ENCODE data around the gene PROCA1. TPM values are rescaled to one million over a fixed set of nuclear protein-coding genes. Genes with fewer than 3 reads are reported as not detected.

The PROCA1 gene
- total and polyA plus RNA-seq, 7 donors: 0.54 to 2.3 (median 1.1) TPM; not detected in 1

DNA sequence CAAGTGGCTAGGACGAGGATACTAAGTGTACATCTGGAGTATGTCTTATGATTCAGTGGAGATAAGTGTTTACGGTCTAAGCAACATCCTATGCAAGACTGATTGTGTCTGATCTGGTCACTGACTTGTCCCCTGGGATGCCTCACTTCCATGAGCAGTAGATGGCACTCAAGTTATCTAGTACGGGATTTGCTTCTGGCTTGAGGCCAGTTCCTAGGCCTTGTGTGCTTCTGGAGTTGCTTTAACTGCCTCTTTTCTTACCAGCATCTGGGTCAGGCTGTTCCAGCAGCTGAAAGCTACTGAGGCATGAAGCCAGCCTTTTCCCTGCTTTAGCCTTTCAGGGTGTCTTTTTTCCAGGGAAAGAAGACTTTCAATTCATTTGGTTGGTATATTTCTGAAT, 26.7 kb downstream of the PROCA1 start:
- intact Hi-C loops (cut with DNase I): no loop called here
- Histone ChIP-seq H3K4me3 (no peak overlapping the region), H3K27me3 (no peaks in the 10 kb centered on the region), H3K4me1 (peaks cover 0 to 4% (median 2%) of the 10 kb centered on the region in 4 donors), H3K27ac (peak overlapping the region in 1 of 4 donors; percentile 25), H3K9me3 (no peaks in the 10 kb centered on the region), H3K36me3 (peaks cover 88 to 100% (median 96%) of the 10 kb centered on the region in 4 donors)
- DNase-seq: peak; percentile 79
- peak in 2 of 4 donors; percentile 42 to 55 for TF ChIP-seq POLR2AphosphoS5 (IDR thresholded peaks at IDR 0.05)
- TF ChIP-seq, protein P1, sequence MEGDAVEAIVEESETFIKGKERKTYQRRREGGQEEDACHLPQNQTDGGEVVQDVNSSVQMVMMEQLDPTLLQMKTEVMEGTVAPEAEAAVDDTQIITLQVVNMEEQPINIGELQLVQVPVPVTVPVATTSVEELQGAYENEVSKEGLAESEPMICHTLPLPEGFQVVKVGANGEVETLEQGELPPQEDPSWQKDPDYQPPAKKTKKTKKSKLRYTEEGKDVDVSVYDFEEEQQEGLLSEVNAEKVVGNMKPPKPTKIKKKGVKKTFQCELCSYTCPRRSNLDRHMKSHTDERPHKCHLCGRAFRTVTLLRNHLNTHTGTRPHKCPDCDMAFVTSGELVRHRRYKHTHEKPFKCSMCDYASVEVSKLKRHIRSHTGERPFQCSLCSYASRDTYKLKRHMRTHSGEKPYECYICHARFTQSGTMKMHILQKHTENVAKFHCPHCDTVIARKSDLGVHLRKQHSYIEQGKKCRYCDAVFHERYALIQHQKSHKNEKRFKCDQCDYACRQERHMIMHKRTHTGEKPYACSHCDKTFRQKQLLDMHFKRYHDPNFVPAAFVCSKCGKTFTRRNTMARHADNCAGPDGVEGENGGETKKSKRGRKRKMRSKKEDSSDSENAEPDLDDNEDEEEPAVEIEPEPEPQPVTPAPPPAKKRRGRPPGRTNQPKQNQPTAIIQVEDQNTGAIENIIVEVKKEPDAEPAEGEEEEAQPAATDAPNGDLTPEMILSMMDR (IDR thresholded peaks at IDR 0.05): no peak
- 40 to 60% methylated on average over 3 of the region's 3 CpGs for WGBS, 2 donors

DNA sequence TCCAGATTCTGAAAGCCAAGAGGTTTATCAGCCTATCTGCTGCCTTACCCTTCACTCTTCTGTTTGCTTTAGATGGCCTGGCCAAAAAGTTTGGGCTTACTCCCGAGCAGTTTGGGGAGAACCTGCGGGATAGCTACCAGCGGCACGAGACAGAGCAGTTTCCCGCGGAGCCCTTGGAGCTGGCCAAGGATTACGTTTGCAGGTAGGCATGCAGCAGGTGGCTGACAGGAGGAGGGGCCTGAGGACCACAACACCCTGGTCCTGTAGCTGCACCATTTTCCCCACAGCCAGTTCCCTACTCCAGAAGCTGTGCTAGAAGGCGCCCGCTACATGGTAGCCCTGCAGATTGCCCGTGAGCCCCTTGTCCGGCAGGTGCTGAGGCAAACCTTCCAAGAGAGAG, 29.0 kb downstream of the PROCA1 start:
- intact Hi-C loops (cut with DNase I): no loop called here
- no peaks in the 10 kb centered on the region for H3K27me3 ChIP-seq

DNA sequence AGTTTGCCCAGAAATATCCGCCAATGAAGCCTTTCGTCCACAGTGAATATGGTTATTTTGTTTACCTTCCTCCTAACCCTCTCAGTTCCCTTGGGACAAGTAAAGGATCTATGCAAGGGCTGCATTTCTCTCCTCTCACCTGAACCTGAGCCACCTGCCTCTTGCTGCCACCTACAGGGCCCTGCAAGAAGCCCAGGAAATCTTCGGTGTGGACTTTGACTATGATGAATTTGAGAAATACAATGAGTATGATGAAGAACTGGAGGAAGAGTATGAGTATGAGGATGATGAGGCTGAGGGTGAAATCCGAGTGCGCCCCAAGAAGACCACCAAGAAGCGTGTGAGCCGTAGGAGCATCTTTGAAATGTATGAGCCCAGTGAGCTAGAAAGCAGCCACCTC, 35.7 kb downstream of the PROCA1 start:
- no peaks in the 10 kb centered on the region for H3K4me1 ChIP-seq
- H3K27ac ChIP-seq: no peak overlapping the region
- no peak for TF ChIP-seq POLR2AphosphoS5 (IDR thresholded peaks at IDR 0.05)
- TF ChIP-seq POLR2A (IDR thresholded peaks at IDR 0.05): no peak
- TF ChIP-seq, protein P1 (IDR thresholded peaks at IDR 0.05): no peak
- no peak for TF ChIP-seq EP300 (IDR thresholded peaks at IDR 0.05)
- intact Hi-C loops (cut with DNase I): no loop called here
- H3K36me3 ChIP-seq: peaks cover 80 to 100% (median 99%) of the 10 kb centered on the region in 4 donors
- 68 to 84% methylated on average over 7 of the region's 7 CpGs for WGBS, 2 donors
- no peaks in the 10 kb centered on the region for H3K9me3 ChIP-seq
- DNase-seq: no peak
- no peaks in the 10 kb centered on the region for H3K27me3 ChIP-seq
- no peak overlapping the region for H3K4me3 ChIP-seq

More for the DNA sequence above, 29.0 kb downstream of the PROCA1 start:
- 93 to 96% methylated on average over 11 of the region's 11 CpGs for WGBS, 2 donors
- Histone ChIP-seq H3K9me3 (no peaks in the 10 kb centered on the region), H3K27ac (no peak overlapping the region), H3K4me3 (no peak overlapping the region), H3K36me3 (peaks cover 87 to 100% (median 96%) of the 10 kb centered on the region in 4 donors), H3K4me1 (peaks cover 0 to 4% (median 2%) of the 10 kb centered on the region in 4 donors)
- TF ChIP-seq POLR2A (IDR thresholded peaks at IDR 0.05): no peak
- no peak for TF ChIP-seq POLR2AphosphoS5 (IDR thresholded peaks at IDR 0.05)
- TF ChIP-seq, protein P1 (IDR thresholded peaks at IDR 0.05): no peak
- TF ChIP-seq EP300 (IDR thresholded peaks at IDR 0.05): no peak
- no peak for DNase-seq

DNA sequence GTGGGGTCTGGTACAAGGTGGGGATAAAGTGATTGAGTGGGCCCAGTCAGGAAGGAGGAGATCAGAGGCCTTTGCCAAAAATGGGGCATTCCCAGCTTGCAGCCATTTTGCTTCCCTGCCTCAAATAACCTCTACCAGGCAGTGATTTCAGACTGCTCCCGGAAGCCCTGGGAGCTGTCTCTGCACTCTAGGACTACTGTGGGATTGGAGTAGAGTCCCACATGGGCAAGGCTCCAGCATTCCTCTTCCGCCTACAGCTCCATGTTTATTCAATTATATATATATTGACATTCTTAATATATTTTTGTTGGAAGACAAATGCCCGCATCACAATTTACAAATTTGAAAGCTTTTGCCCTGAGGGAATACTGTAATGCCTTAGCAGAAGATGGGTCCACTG, 36.2 kb downstream of the PROCA1 start:
- no peak overlapping the region for H3K4me3 ChIP-seq
- H3K9me3 ChIP-seq: no peaks in the 10 kb centered on the region
- H3K27ac ChIP-seq: no peak overlapping the region
- no peaks in the 10 kb centered on the region for H3K27me3 ChIP-seq
- TF ChIP-seq EP300 (IDR thresholded peaks at IDR 0.05) (no peak), POLR2A (IDR thresholded peaks at IDR 0.05) (no peak), POLR2AphosphoS5 (IDR thresholded peaks at IDR 0.05) (no peak)
- TF ChIP-seq, protein P1 (IDR thresholded peaks at IDR 0.05): no peak
- WGBS, 2 donors: 86 to 93% methylated on average over 3 of the region's 3 CpGs
- peaks cover 79 to 100% (median 99%) of the 10 kb centered on the region in 4 donors for H3K36me3 ChIP-seq
- H3K4me1 ChIP-seq: no peaks in the 10 kb centered on the region
- DNase-seq: no peak
- intact Hi-C loops (cut with DNase I): no loop called here

DNA sequence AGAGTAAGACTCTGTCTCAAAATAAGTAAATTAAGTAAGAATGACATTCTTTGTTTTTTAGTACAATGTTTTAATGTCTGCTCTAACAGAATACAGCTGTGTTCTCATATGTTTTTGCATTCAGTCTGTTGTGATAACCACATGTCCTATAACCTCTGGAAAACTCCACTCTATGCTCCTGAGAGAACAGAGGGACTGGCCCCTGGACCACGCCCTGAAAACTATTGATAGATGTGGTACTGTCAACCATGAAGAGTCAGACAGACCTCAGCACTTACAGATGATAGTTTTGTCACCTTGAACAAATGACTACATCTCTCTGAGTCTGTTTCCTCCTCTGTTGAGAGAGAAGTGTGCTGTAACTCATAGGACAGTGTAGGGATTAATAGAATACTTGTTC, 41.8 kb downstream of the PROCA1 start:
- intact Hi-C loops (cut with DNase I): no loop called here
- Histone ChIP-seq H3K36me3 (peaks cover 31 to 79% (median 54%) of the 10 kb centered on the region in 4 donors), H3K27me3 (no peaks in the 10 kb centered on the region), H3K4me3 (no peak overlapping the region), H3K27ac (no peak overlapping the region), H3K4me1 (peaks cover 0 to 19% (median 9%) of the 10 kb centered on the region in 4 donors), H3K9me3 (no peaks in the 10 kb centered on the region)
- DNase-seq: no peak
- TF ChIP-seq EP300 (IDR thresholded peaks at IDR 0.05) (no peak), POLR2AphosphoS5 (IDR thresholded peaks at IDR 0.05) (no peak), POLR2A (IDR thresholded peaks at IDR 0.05) (no peak)
- TF ChIP-seq, protein P1 (IDR thresholded peaks at IDR 0.05): no peak
- WGBS, 2 donors: 90 to 98% methylated on average over 1 of the region's 1 CpG
